CD4-positive, alpha-beta T cell treated with Interleukin-17A for 4 hours (primary cell): Measurements from ENCODE around the gene POLR3G.
A peak's percentile ranks its signal among the peaks of the same experiment; 100 is the strongest.

Experiments
- DNase-seq: peaks from one replicate; pipeline ENCODE4 v3.0.0-alpha.2; 2020; ENCODE audit warnings: mixed read lengths

POLR3G gene

GRCh38 chr5:90474235-90475107, at the start of gene POLR3G, which contains the start of gene MBLAC2:
Gene POLR3G (plus strand): TSS chr5:90474864. CDS start chr5:90485568, 10,704 bp downstream.
Gene MBLAC2 (minus strand): TSS chr5:90474771. CDS start chr5:90474292, 479 bp downstream.
- peak; percentile 96 for DNase-seq

- peak; percentile 61 for DNase-seq
These were observed 40.4 kb upstream of the POLR3G start for GRCh38 chr5:90434116-90434714.

GRCh38 chr5:90437663-90438062, 37.0 kb upstream of the POLR3G start:
- DNase-seq, result no peak

GRCh38 chr5:90438100-90438499, 36.6 kb upstream of the POLR3G start:
- DNase-seq, result no peak

GRCh38 chr5:90440644-90441043, 34.0 kb upstream of the POLR3G start:
- DNase-seq, result no peak

GRCh38 chr5:90446961-90447360, 27.7 kb upstream of the POLR3G start:
- no peak for DNase-seq

- DNase-seq, result no peak
These were observed 13.4 kb upstream of the POLR3G start for GRCh38 chr5:90461288-90461687.

GRCh38 chr5:90472783-90473395, 1.8 kb upstream of the POLR3G start:
- no peak for DNase-seq

GRCh38 chr5:90473396-90474234, 1.0 kb upstream of the POLR3G start:
- DNase-seq, result peak; percentile 37

- DNase-seq, result no peak
These were observed 844 bp downstream of the POLR3G start for GRCh38 chr5:90475436-90475980.

- DNase-seq, result no peak
These were observed 1.7 kb downstream of the POLR3G start for GRCh38 chr5:90476391-90476790.

GRCh38 chr5:90477073-90477472, 2.4 kb downstream of the POLR3G start:
- no peak for DNase-seq

GRCh38 chr5:90477621-90478215, 3.1 kb downstream of the POLR3G start:
- DNase-seq, result no peak

- no peak for DNase-seq
These were observed 5.1 kb downstream of the POLR3G start for GRCh38 chr5:90479611-90480385.

- DNase-seq, result no peak
These were observed 6.0 kb downstream of the POLR3G start for GRCh38 chr5:90480699-90481098.

- DNase-seq, result no peak
These were observed 8.5 kb downstream of the POLR3G start for GRCh38 chr5:90483206-90483605.

- no peak for DNase-seq
These were observed 9.9 kb downstream of the POLR3G start for GRCh38 chr5:90484540-90484939.

GRCh38 chr5:90488791-90489190, 14.1 kb downstream of the POLR3G start:
- DNase-seq, result no peak

GRCh38 chr5:90494043-90494442, 19.4 kb downstream of the POLR3G start:
- no peak for DNase-seq

- no peak for DNase-seq
These were observed 20.5 kb downstream of the POLR3G start for GRCh38 chr5:90495146-90495545.

GRCh38 chr5:90503596-90503995, 28.9 kb downstream of the POLR3G start:
- no peak for DNase-seq
